Measurements from ENCODE around the gene CMTM8. TPM values are rescaled to one million over a fixed set of nuclear protein-coding genes. Genes with fewer than 3 reads are reported as not detected.

Gene CMTM8
- polyA plus RNA-seq, 6 donors from 2014 or later, result 0.44 to 1.3 (median 0.53) TPM; not detected in 1

DNA sequence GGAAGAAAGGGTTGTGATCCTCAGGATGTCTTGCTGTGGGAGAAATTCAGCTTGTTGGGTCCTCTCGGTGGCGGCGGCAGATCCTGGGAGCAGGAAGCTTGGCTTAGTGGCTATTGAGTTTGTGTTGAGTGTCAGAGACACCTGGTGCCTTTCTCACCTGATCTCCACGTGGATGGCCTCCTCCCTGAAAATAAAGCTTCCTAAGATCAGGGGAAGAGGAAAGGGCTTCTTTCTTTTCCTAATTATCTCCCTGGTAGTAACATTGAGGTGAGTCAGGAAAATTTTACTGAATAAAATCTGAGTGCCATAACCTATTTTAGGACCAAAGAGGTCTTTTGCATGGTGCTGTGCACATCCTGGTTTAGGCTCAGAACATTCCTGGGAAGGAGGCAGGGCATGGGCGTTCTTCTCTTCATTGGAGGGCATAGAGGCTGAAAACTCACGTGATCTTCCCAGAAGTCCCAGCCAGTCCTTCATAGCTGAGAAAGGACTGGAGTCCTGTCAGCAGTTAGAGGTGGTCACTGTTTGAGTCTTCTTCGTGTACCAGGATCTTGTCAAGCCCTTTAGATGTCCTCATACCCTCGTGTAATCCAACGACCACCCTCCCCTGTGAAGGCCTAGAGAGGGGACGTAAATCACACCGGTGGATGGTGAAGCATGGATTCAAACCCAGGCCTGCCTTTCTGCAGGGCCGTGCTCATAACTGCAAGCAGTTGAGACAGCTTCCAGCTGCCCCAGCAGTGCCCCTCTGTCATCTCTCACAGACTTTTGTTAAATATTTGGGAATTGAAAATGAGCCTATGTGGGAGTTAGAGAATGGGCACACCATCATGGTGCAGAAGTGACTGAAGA lies 1.1 kb downstream of the CMTM8 start:
- DNase-seq, result peak; percentile 6
- Mint-ChIP-seq H3K4me3 (peak overlapping the region; percentile 80 to 91 (median 86)), H3K27ac (peak overlapping the region in 2 of 6 donors; percentile 67 to 78), H3K27me3 (peaks cover 3 to 26% (median 15%) of the 10 kb centered on the region in 3 donors), H3K9me3 (peaks cover 0 to 2% (median 0%) of the 10 kb centered on the region in 7 donors), H3K36me3 (peaks cover 0 to 5% of the 10 kb centered on the region in 2 donors), H3K4me1 (peaks cover 20 to 26% (median 26%) of the 10 kb centered on the region in 3 donors)
- ATAC-seq (ENCODE audit: low read depth in 2 of 2), result peak; percentile 4 to 6

GRCh38 chr3:32240159-32240545 lies 1.7 kb downstream of the CMTM8 start:
- ATAC-seq (ENCODE audit: low read depth in 2 of 2) (peak; percentile 67 to 68), DNase-seq (peak; percentile 50)
- peaks cover 20 to 30% (median 26%) of the 10 kb centered on the region in 3 donors for H3K4me1 Mint-ChIP-seq
- H3K4me3 Mint-ChIP-seq, result peak overlapping the region; percentile 57 to 91 (median 84)
- H3K36me3 Mint-ChIP-seq, result peaks cover 0 to 5% of the 10 kb centered on the region in 2 donors
- H3K27me3 Mint-ChIP-seq, result peaks cover 3 to 26% (median 15%) of the 10 kb centered on the region in 3 donors
- H3K27ac Mint-ChIP-seq, result peak overlapping the region in 1 of 6 donors; percentile 67
- H3K9me3 Mint-ChIP-seq, result peaks cover 0 to 2% (median 0%) of the 10 kb centered on the region in 7 donors

- DNase-seq, result no peak
- H3K9me3 Mint-ChIP-seq, result peaks cover 0 to 2% (median 0%) of the 10 kb centered on the region in 7 donors
- H3K36me3 Mint-ChIP-seq, result peaks cover 0 to 5% of the 10 kb centered on the region in 2 donors
- H3K4me1 Mint-ChIP-seq, result peaks cover 20 to 30% (median 26%) of the 10 kb centered on the region in 3 donors
- no peak for ATAC-seq (ENCODE audit: low read depth in 2 of 2)
- H3K4me3 Mint-ChIP-seq, result peak overlapping the region in 2 of 8 donors; percentile 37 to 84
- H3K27ac Mint-ChIP-seq, result no peak overlapping the region
- H3K27me3 Mint-ChIP-seq, result peaks cover 3 to 26% (median 15%) of the 10 kb centered on the region in 3 donors
These were observed 2.6 kb downstream of the CMTM8 start for GRCh38 chr3:32241100-32241499.

DNA sequence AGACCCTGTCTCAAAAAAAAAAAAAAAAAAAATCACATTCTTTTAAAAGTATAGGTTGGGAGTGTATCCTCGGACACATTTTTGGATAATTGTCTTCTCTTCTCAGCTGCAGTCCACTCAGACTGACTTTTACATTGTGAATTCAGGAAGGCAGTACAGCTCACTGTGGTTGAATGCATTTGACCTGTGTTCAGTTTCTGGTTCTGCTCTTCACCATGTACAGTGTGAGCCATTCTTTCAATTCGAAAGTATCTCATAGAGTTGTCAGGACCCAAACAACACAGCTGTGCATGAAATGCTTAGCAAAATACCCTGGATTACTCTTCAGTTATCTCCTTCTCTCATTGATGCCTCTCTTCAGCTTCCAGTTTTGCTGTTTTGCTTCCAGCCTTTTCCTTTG lies 5.0 kb downstream of the CMTM8 start:
- ATAC-seq (ENCODE audit: low read depth in 2 of 2) (no peak), DNase-seq (no peak)
- Mint-ChIP-seq H3K4me1 (peaks cover 13 to 22% (median 15%) of the 10 kb centered on the region in 3 donors), H3K27me3 (peaks cover 7 to 18% (median 8%) of the 10 kb centered on the region in 3 donors), H3K27ac (no peak overlapping the region), H3K36me3 (peaks cover 0 to 5% of the 10 kb centered on the region in 2 donors), H3K9me3 (no peaks in the 10 kb centered on the region), H3K4me3 (no peak overlapping the region)

DNA sequence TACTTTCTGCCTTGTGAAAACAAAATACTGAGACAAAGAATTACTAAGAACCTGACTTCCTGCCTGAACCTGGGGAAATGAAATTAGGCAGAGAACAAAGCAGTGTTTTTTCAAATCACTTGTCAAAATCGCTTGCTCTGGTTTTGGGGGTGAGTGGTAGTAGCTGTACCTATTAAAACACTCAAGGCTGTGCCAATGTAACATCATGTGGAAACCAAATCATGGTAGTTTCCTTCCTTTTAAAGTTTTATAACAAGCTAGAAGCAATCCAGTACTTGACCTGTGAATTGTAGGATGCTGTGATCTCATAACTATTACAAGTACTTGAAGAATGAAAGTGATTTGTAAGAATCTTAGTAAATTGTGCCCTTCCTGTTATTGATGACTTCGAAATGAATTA lies 6.7 kb downstream of the CMTM8 start:
- Mint-ChIP-seq H3K36me3 (peaks cover 0 to 5% of the 10 kb centered on the region in 2 donors), H3K9me3 (no peaks in the 10 kb centered on the region), H3K4me3 (no peak overlapping the region), H3K27me3 (peaks cover 5 to 8% (median 8%) of the 10 kb centered on the region in 3 donors), H3K4me1 (peaks cover under 1 to 7% (median 3%) of the 10 kb centered on the region in 3 donors), H3K27ac (no peak overlapping the region)
- DNase-seq (no peak), ATAC-seq (ENCODE audit: low read depth in 2 of 2) (no peak)

DNA sequence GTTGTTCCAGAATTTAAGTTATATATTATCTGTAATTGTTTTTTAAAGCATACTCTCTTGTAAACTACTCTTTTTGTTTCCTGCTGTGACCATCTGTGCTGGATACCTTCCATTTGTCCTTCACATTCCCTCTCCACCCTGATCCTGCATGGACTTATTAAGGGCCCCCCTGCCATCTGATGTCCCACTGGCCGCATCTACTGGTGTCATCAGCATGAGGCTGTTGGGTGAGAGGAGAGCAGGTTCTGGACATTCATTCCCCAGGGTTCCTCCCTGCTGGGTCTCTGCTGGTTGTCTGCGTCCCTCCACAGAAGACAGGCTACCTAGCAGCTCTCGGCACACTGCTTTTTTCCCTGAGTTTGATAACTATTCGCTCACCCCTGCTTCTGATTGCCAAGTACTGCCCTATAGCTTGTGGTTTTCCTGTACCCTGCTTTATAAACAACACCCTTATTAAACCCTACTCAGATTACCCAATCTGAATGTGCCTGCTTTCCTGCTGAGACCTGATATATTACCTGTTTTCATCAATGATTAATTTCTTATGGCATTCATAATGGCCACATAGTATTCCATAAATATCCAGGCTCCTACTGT lies 7.7 kb downstream of the CMTM8 start:
- H3K4me1 Mint-ChIP-seq, result peaks cover 0 to 4% (median 0%) of the 10 kb centered on the region in 3 donors
- H3K4me3 Mint-ChIP-seq, result no peak overlapping the region
- peaks cover 0 to 2% (median 0%) of the 10 kb centered on the region in 7 donors for H3K9me3 Mint-ChIP-seq
- DNase-seq (no peak), ATAC-seq (ENCODE audit: low read depth in 2 of 2) (no peak)
- H3K36me3 Mint-ChIP-seq, result peaks cover 0 to 5% of the 10 kb centered on the region in 2 donors
- peak overlapping the region in 2 of 6 donors; percentile 34 to 36 for H3K27ac Mint-ChIP-seq
- peaks cover 4 to 8% (median 6%) of the 10 kb centered on the region in 3 donors for H3K27me3 Mint-ChIP-seq

GRCh38 chr3:32249184-32249782 lies 10.8 kb downstream of the CMTM8 start:
- H3K27ac Mint-ChIP-seq, result no peak overlapping the region
- ATAC-seq (ENCODE audit: low read depth in 2 of 2) (no peak), DNase-seq (no peak)
- no peaks in the 10 kb centered on the region for H3K36me3 Mint-ChIP-seq
- peaks cover 0 to 4% (median 0%) of the 10 kb centered on the region in 3 donors for H3K4me1 Mint-ChIP-seq
- H3K9me3 Mint-ChIP-seq, result peaks cover 0 to 5% (median 0%) of the 10 kb centered on the region in 7 donors
- H3K4me3 Mint-ChIP-seq, result no peak overlapping the region
- peaks cover 0 to 4% (median 0%) of the 10 kb centered on the region in 3 donors for H3K27me3 Mint-ChIP-seq

GRCh38 chr3:32254268-32254667 lies 15.8 kb downstream of the CMTM8 start:
- Mint-ChIP-seq H3K27me3 (peaks cover 0 to 11% (median 0%) of the 10 kb centered on the region in 3 donors), H3K4me1 (no peaks in the 10 kb centered on the region), H3K27ac (no peak overlapping the region), H3K9me3 (peaks cover 0 to 15% (median 6%) of the 10 kb centered on the region in 7 donors), H3K36me3 (no peaks in the 10 kb centered on the region), H3K4me3 (no peak overlapping the region)
- DNase-seq (no peak), ATAC-seq (ENCODE audit: low read depth in 2 of 2) (no peak)

GRCh38 chr3:32255345-32255744 lies 16.9 kb downstream of the CMTM8 start:
- no peaks in the 10 kb centered on the region for H3K4me1 Mint-ChIP-seq
- no peak overlapping the region for H3K27ac Mint-ChIP-seq
- no peaks in the 10 kb centered on the region for H3K36me3 Mint-ChIP-seq
- H3K9me3 Mint-ChIP-seq, result peaks cover 0 to 15% (median 6%) of the 10 kb centered on the region in 7 donors
- ATAC-seq (ENCODE audit: low read depth in 2 of 2) (no peak), DNase-seq (no peak)
- H3K27me3 Mint-ChIP-seq, result peaks cover 0 to 11% (median 0%) of the 10 kb centered on the region in 3 donors
- no peak overlapping the region for H3K4me3 Mint-ChIP-seq

- Mint-ChIP-seq H3K4me1 (no peaks in the 10 kb centered on the region), H3K36me3 (no peaks in the 10 kb centered on the region), H3K27me3 (peaks cover 0 to 11% (median 0%) of the 10 kb centered on the region in 3 donors), H3K9me3 (peaks cover 0 to 15% (median 6%) of the 10 kb centered on the region in 7 donors), H3K4me3 (no peak overlapping the region), H3K27ac (no peak overlapping the region)
- ATAC-seq (ENCODE audit: low read depth in 2 of 2), result no peak
- DNase-seq, result no peak
These were observed 17.7 kb downstream of the CMTM8 start for GRCh38 chr3:32256206-32256605.

DNA sequence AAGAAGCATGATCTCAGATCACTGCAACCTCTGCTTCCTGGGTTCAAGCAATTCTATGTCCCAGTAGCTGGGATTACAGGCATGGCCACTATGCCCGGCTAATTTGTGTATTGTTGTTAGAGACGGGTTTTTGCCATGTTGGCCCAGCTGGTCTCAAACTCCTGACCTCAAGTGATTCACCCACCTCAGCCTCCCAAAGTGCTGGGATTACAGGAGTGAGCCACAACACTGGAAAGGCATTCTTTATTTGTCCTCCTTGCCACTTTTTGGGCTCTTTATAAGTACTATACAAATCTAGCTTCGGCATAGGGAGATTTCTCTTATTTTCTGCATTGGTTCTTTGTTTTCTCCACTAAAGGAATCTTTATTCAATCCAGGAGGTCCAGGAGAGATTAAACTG lies 18.6 kb downstream of the CMTM8 start:
- no peak overlapping the region for H3K27ac Mint-ChIP-seq

DNA sequence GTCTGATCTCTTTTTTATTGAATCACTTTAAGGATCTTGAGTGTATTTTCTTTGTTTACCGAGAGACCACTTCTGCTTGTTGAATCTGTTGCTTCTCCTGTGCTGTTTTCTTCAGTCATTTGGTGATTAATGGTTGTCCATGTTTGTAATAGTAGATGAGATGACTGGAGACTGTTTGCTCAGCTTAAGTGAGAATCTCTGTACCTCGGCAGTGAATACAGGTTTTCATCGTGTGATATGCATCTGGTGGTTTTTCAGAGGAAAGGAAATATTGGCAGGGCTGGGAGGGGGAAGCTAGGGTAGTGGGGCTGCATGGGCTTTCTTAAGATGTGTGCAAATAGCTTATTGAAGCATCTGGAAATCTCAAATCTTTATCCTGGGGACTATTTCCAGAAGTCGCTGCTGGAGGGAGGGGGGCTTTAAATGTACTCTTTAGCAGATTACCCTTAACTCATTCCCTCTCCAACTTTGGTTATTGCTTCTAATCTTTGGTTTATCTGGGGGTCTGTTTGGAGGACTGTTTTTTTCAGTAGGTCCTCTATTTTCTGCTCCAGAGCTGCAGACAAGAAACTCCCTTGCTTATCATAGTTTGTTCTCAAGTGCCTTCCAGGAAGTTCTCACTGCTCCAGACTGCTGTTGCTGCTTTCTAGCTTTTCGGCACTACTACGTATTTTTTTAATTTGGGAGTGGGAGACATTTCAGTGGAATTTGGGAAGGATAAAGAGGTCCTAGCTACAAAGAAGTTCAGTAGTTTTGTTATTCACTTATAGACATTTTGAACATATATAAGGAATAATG lies 19.4 kb downstream of the CMTM8 start:
- H3K9me3 Mint-ChIP-seq, result peaks cover 0 to 15% (median 6%) of the 10 kb centered on the region in 7 donors
- no peak overlapping the region for H3K27ac Mint-ChIP-seq
- DNase-seq (no peak), ATAC-seq (ENCODE audit: low read depth in 2 of 2) (no peak)
- peaks cover 0 to 11% (median 0%) of the 10 kb centered on the region in 3 donors for H3K27me3 Mint-ChIP-seq
- H3K36me3 Mint-ChIP-seq, result no peaks in the 10 kb centered on the region
- no peaks in the 10 kb centered on the region for H3K4me1 Mint-ChIP-seq
- H3K4me3 Mint-ChIP-seq, result no peak overlapping the region

More for the DNA sequence above, 18.6 kb downstream of the CMTM8 start:
- no peak overlapping the region for H3K4me3 Mint-ChIP-seq
- H3K9me3 Mint-ChIP-seq, result peaks cover 0 to 15% (median 6%) of the 10 kb centered on the region in 7 donors
- no peaks in the 10 kb centered on the region for H3K4me1 Mint-ChIP-seq
- ATAC-seq (ENCODE audit: low read depth in 2 of 2) (no peak), DNase-seq (no peak)
- H3K36me3 Mint-ChIP-seq, result no peaks in the 10 kb centered on the region
- H3K27me3 Mint-ChIP-seq, result peaks cover 0 to 11% (median 0%) of the 10 kb centered on the region in 3 donors
